ENCODE results near the gene HCN4.
"Not testable (repeated sequence)": the region's sequence is repeated elsewhere in the genome, so short reads cannot be mapped to it uniquely, and the experiment has no call there.

The HCN4 gene

DNA sequence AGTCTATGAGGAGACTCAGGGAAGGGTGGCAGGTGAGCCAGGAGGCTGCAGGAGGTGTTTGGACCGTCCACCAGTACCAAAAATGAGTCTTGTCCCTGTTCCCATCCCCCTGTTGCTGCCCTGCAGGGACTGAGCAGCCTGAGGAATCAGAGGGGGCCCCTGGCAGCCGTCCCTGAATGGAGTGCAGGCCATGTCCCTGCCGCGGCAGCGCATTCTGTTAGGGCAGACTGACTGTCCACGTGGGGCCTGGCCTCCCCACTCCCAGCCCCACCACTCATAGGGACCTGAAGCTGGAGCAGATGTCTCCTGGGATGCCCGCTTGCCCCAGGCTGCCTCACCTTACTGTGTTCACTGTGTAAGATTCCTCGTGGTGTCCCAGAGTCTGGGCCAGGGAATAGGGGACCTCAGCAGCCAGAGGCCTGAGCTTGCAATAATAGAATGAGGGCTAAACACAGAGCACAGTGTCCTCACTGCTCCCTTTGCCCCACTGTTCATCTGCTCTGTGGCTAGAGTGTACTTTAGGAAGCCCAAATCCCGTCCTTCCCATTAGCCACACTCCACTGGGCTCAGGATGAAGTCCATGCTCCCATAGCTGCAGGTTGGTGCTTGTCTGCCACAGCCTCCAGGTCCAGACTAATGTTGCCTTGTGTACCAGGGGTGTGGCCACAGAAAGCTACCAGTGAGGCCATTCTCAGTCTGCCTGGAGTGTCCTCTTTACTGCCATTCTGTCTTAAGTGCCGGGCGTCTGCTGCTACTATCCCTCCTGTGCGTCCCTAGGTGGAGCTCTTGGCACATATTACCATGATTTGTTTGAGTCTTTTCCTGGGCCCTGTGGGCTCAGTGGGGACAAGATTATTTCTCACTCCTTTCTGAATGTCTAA is 63.2 kb downstream of the HCN4 start:
- TF ChIP-seq, protein P1, sequence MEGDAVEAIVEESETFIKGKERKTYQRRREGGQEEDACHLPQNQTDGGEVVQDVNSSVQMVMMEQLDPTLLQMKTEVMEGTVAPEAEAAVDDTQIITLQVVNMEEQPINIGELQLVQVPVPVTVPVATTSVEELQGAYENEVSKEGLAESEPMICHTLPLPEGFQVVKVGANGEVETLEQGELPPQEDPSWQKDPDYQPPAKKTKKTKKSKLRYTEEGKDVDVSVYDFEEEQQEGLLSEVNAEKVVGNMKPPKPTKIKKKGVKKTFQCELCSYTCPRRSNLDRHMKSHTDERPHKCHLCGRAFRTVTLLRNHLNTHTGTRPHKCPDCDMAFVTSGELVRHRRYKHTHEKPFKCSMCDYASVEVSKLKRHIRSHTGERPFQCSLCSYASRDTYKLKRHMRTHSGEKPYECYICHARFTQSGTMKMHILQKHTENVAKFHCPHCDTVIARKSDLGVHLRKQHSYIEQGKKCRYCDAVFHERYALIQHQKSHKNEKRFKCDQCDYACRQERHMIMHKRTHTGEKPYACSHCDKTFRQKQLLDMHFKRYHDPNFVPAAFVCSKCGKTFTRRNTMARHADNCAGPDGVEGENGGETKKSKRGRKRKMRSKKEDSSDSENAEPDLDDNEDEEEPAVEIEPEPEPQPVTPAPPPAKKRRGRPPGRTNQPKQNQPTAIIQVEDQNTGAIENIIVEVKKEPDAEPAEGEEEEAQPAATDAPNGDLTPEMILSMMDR (IDR thresholded peaks at IDR 0.05; ENCODE audit: control insufficient read depth, insufficient read depth, low read depth, low read length, missing control alignments), result peak; percentile 81
- H3K4me3 ChIP-seq (ENCODE audit: control insufficient read depth, low read depth, low read length), result no peak overlapping the region
- no peak for DNase-seq (ENCODE audit: low read depth)

DNA sequence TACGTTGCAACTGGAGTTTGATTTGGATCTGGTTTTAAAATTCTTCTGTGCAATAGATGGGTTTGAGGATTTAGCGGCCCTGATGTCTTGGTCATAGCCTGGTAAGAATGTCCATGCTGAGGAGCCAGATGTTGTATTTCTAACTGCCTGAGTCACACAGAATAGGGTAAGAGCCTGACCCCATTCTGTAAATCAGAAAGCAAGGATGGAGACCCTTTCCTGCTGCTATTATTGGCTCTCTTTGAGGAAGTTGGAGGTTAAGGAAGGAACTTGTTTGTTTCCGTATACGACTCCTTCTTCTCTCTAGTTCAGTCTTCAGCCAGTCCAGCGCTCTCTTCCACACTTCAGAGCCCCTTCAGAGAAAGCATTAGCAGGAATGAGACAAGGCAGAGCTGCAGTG is 65.1 kb downstream of the HCN4 start:
- H3K4me3 ChIP-seq (ENCODE audit: control insufficient read depth, low read depth, low read length), result no peak overlapping the region
- TF ChIP-seq, protein P1 (IDR thresholded peaks at IDR 0.05; ENCODE audit: control insufficient read depth, insufficient read depth, low read depth, low read length, missing control alignments), result no peak
- no peak for DNase-seq (ENCODE audit: low read depth)

DNA sequence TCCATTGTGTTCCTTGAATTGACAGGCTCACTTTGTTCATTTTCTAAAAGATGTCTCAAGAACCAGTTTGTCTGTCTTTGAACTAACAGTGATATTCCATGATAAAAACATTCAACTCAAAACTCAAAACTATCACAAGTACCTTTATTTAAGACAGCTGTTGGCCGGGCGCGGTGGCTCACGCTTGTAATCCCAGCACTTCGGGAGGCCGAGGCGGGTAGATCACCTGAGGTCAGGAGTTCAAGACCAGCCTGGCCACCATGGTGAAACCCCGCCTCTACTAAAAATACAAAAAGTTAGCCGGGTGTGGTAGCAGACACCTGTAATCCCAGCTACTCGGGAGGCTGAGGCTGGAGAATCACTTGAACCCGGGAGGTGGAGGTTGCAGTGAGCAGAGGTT is 68.5 kb downstream of the HCN4 start:
- DNase-seq (ENCODE audit: low read depth), result not testable (repeated sequence)

DNA sequence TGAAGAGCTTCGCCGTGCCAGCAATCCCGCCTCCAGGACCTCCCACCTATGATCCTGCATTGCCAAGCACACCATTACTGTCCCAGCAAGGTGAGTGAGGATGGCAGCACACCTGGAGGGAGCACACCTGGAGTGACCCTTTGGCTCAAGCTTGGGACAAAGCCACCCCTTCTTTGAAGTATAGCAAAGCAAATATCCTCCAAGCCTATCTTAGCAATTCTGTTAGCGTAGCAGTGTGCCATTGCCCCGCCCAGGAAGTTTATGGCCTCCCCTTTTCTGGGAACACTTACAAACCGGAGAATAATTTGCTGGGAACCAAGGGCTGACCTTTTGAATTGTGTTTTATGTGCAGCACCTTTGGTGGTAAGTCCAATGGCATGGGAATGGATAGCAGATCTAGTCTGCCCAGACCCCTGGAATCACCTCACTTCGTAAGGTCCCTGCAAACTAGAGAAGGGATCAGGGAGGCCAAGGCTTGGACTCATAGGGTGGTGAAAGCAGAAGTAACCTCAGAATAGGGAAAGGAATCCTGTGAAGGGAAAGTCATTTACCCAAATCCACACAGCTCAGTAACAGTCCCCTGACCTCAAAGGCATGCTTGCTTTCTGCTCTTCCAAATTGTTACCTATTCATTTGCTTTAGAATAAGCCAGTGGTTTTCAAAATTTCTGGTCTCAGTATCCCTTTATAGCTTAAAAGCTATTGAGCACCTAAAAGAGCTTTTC is 70.1 kb downstream of the HCN4 start:
- no peak for DNase-seq (ENCODE audit: low read depth)
- no peak overlapping the region for H3K4me3 ChIP-seq (ENCODE audit: control insufficient read depth, low read depth, low read length)
- TF ChIP-seq, protein P1 (IDR thresholded peaks at IDR 0.05; ENCODE audit: control insufficient read depth, insufficient read depth, low read depth, low read length, missing control alignments), result no peak

More for the DNA sequence above, 68.5 kb downstream of the HCN4 start:
- not testable (repeated sequence) for H3K4me3 ChIP-seq (ENCODE audit: control insufficient read depth, low read depth, low read length)

DNA sequence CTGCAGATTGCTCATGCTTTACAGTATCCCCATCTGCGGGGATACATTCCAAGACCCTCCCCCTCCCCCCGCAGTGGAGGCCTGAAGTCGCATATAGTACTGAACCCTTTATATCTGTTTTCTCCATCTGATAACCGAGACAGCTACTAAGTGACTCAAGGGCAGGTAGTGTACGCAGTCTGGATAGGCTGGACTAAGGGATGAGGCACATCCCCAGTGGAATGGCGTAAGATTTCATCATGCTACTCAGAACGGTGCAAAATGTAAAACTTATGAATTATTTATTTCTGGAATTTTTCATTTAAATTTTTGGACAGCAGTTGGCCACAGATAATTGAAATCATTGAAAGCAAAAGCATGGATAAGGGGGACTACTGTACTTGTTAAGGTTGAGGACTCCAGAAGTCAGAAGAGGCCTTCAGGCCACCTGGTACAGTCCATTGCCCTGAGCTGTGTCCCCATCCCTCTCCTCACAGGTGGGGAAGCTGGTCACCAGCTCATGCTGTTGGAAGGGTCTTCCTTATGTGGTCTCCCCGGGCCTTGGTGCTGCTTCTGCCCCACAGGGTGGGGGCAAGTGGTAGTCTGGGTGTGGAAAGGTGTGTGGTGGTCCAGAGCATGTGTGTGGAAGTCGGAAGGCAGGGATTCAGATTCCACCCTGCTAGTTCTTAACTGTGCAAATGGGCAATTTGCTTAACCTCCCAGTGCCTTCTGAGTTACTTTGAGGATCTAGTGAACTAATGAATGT is 72.0 kb downstream of the HCN4 start:
- no peak overlapping the region for H3K4me3 ChIP-seq (ENCODE audit: control insufficient read depth, low read depth, low read length)
- no peak for DNase-seq (ENCODE audit: low read depth)
- TF ChIP-seq, protein P1 (IDR thresholded peaks at IDR 0.05; ENCODE audit: control insufficient read depth, insufficient read depth, low read depth, low read length, missing control alignments), result no peak

DNA sequence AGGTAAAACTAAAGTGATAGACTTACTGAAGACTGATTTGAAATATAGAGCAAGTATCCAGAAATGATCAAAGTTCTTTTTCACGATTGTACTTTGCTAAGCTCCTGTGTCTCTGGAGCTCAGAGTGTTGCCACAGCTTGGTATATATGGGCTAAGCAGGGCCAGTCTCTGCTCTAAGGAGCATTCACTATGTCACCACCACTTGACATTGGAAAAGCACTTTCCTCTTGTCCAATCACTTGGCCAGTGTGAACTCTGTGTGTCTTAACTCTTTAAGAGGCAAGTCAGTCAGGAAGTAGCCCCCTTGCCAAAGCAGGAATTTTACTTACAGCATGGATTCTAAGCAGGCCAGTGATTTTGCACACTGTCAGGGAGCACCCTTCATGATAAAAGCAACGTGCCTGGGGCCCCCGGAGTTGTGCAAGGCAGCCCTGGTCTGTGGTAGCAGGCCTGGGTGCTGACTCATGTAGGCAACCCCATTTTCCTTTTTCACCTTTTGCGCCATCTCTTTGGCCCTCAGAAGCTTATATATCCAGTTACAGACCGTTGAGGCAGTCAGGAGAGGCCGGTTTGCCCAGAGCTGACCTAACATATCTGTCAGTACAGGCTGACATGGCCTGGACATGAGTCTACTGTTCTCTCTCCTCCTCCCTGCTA is 73.0 kb downstream of the HCN4 start:
- TF ChIP-seq, protein P1 (IDR thresholded peaks at IDR 0.05; ENCODE audit: control insufficient read depth, insufficient read depth, low read depth, low read length, missing control alignments), result no peak
- no peak overlapping the region for H3K4me3 ChIP-seq (ENCODE audit: control insufficient read depth, low read depth, low read length)
- no peak for DNase-seq (ENCODE audit: low read depth)

All from AG09309 (cell line).